ENCODE results near the gene EXOSC7. TPM values are rescaled to one million over a fixed set of nuclear protein-coding genes. Genes with fewer than 3 reads are reported as not detected.

EXOSC7 gene
- polyA plus RNA-seq, 1 of the 3 experiments (the other 2 are of a cell fraction) = 83.5 TPM

DNA sequence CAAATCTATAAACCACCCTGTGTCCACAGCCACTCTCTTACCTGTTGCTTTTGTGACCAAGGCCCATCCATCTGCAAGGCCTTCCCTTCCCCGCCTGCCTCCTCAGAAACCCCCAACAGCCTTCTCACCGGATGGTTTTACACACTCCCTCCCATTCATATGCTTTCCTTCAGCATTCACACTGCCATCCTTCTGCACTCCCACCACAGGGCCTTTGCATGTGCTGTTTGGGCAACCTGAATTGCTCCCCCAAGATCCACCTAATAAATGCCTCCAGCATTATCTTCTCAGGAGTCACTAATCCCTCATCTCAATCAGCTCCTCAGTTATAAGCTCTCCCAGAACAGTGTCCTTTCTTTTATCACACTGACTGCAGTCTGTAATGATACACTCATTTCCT is 56.1 kb downstream of the EXOSC7 start (continued):
- TF ChIP-seq CTCF (IDR thresholded peaks at IDR 0.05) (no peak), JUND (IDR thresholded peaks at IDR 0.05) (no peak), GATA2 (CRISPR knock-in tag; IDR thresholded peaks at IDR 0.05) (no peak), TEAD4 (IDR thresholded peaks at IDR 0.05; ENCODE audit: borderline replicate concordance, insufficient read depth) (no peak), EP300 (IDR thresholded peaks at IDR 0.05; ENCODE audit: borderline replicate concordance in 1 of 2, low read depth in 1 of 2, low read length in 1 of 2) (no peak), PBX3 (IDR thresholded peaks at IDR 0.05) (no peak)
- TF ChIP-seq, protein P1, sequence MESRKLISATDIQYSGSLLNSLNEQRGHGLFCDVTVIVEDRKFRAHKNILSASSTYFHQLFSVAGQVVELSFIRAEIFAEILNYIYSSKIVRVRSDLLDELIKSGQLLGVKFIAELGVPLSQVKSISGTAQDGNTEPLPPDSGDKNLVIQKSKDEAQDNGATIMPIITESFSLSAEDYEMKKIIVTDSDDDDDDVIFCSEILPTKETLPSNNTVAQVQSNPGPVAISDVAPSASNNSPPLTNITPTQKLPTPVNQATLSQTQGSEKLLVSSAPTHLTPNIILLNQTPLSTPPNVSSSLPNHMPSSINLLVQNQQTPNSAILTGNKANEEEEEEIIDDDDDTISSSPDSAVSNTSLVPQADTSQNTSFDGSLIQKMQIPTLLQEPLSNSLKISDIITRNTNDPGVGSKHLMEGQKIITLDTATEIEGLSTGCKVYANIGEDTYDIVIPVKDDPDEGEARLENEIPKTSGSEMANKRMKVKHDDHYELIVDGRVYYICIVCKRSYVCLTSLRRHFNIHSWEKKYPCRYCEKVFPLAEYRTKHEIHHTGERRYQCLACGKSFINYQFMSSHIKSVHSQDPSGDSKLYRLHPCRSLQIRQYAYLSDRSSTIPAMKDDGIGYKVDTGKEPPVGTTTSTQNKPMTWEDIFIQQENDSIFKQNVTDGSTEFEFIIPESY (IDR thresholded peaks at IDR 0.05; ENCODE audit: borderline replicate concordance, low read depth) = no peak
- TF ChIP-seq, protein P2, sequence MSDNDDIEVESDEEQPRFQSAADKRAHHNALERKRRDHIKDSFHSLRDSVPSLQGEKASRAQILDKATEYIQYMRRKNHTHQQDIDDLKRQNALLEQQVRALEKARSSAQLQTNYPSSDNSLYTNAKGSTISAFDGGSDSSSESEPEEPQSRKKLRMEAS (IDR thresholded peaks at IDR 0.05; ENCODE audit: low read depth) = no peak

DNA sequence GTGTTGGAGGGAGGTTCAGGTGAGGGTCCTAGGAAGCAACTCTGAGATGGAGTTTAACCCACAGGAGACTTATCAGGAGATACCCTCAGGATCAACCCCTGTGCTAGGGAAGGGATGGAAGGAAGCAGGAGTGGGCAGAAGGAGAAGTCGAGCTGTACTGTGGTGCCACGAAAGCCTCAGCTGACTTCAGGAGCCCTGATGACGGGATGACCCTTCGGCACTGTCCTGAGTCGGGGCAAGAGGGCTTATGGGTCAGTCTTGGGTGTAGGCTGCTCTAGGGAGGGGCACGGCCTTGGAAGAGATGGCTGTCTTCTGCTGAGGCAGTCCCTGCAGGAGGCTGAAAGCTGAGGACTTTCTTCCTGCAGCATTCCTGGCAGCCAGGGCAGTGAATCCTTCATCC is 57.7 kb downstream of the EXOSC7 start:
- no peak overlapping the region for H3K4me3 ChIP-seq (ENCODE audit: low read depth in 2 of 2, low read length in 1 of 2)
- no peaks in the 10 kb centered on the region for H3K79me2 ChIP-seq (ENCODE audit: insufficient read depth)
- H3K9me3 ChIP-seq = no peaks in the 10 kb centered on the region
- POLR2A ChIA-PET = no interaction called here
- no peak overlapping the region for H3K4me2 ChIP-seq
- no peaks in the 10 kb centered on the region for H3K36me3 ChIP-seq (replicated peaks in 1 of 2; ENCODE audit: control insufficient read depth in 1 of 2, insufficient read depth in 2 of 2, low read length in 1 of 2)
- TF ChIP-seq SIN3A (IDR thresholded peaks at IDR 0.05; ENCODE audit: borderline replicate concordance, low read depth, low read length) (no peak), CTCF (IDR thresholded peaks at IDR 0.05) (no peak), IRF3 (IDR thresholded peaks at IDR 0.05; ENCODE audit: low read depth, low read length) (no peak), GABPA (IDR thresholded peaks at IDR 0.05; ENCODE audit: low read depth) (no peak), RFX5 (IDR thresholded peaks at IDR 0.05; ENCODE audit: low read length) (no peak)
- CTCF ChIA-PET = interaction anchor here (0.8 to 16.7 kb wide), 4 partner anchors 163 to 626 kb away, joined by 3 to 631 read pairs (median 6); partner anchors contain the start of gene TMEM158
- no peak for DNase-seq
- no peaks in the 10 kb centered on the region for H3F3A ChIP-seq (replicated peaks; ENCODE audit: insufficient read depth)
- H2AFZ ChIP-seq (ENCODE audit: low read depth) = no peak overlapping the region
- H3K9ac ChIP-seq = no peak overlapping the region
- 74% methylated on average over 6 of the region's 6 CpGs for WGBS (ENCODE audit: low lambda C conversion rate)
- H4K20me1 ChIP-seq (ENCODE audit: insufficient read depth) = no peaks in the 10 kb centered on the region
- H3K9me2 ChIP-seq = no peaks in the 10 kb centered on the region
- H3K27ac ChIP-seq (ENCODE audit: low read depth in 2 of 2, low read length in 1 of 2) = no peak overlapping the region
- no peaks in the 10 kb centered on the region; a peak in 1 of 4 replicates for H3K4me1 ChIP-seq (ENCODE audit: control insufficient read depth in 1 of 2, insufficient read depth in 2 of 2, low read depth in 1 of 2, low read length in 1 of 2)
- no peaks in the 10 kb centered on the region for H3K27me3 ChIP-seq (ENCODE audit: insufficient read depth)
